ENCODE data around the gene SNN.

SNN gene

GRCh38 chr16:11687601-11688519 is 19.6 kb downstream of the SNN start:
- H3K27me3 ChIP-seq (ENCODE audit: control insufficient read depth, low read length) = no peaks in the 10 kb centered on the region
- no peaks in the 10 kb centered on the region for H3K9me2 ChIP-seq (replicated peaks; ENCODE audit: control insufficient read depth, low read length)
- H3K4me1 ChIP-seq (ENCODE audit: control insufficient read depth, low read length) = peaks cover 97% of the 10 kb centered on the region
- no peaks in the 10 kb centered on the region for H4K20me1 ChIP-seq (ENCODE audit: control insufficient read depth, insufficient read depth, low read depth, low read length)
- H3K4me3 ChIP-seq (ENCODE audit: low read length) = peak overlapping the region; percentile 68
- H3F3A ChIP-seq (ENCODE audit: control insufficient read depth, insufficient read depth) = peaks cover 53% of the 10 kb centered on the region
- H3K79me2 ChIP-seq (ENCODE audit: control insufficient read depth, low read length) = peaks cover 52% of the 10 kb centered on the region
- no peaks in the 10 kb centered on the region for H3K9me3 ChIP-seq (ENCODE audit: control insufficient read depth, insufficient read depth, low read length)
- peaks cover 85% of the 10 kb centered on the region for H3K36me3 ChIP-seq (ENCODE audit: control insufficient read depth, low read length)
- TF ChIP-seq CTCF (IDR thresholded peaks at IDR 0.05; ENCODE audit: low read depth, low read length, poor library complexity, severe bottlenecking) (no peak), EZH2phosphoT487 (IDR thresholded peaks at IDR 0.05; ENCODE audit: borderline replicate concordance, low read length) (no peak)
- H3K27ac ChIP-seq (ENCODE audit: low read depth, low read length) = peak overlapping the region; percentile 91
- peak overlapping the region; percentile 83 for H3K4me2 ChIP-seq (ENCODE audit: low read length)

- Histone ChIP-seq H3K27me3 (ENCODE audit: control insufficient read depth, low read length) (no peaks in the 10 kb centered on the region), H3K4me1 (ENCODE audit: control insufficient read depth, low read length) (peaks cover 91% of the 10 kb centered on the region), H3F3A (ENCODE audit: control insufficient read depth, insufficient read depth) (peaks cover 46% of the 10 kb centered on the region), H3K79me2 (ENCODE audit: control insufficient read depth, low read length) (peaks cover 55% of the 10 kb centered on the region), H3K9me3 (ENCODE audit: control insufficient read depth, insufficient read depth, low read length) (no peaks in the 10 kb centered on the region), H3K27ac (ENCODE audit: low read depth, low read length) (peak overlapping the region; percentile 91), H3K36me3 (ENCODE audit: control insufficient read depth, low read length) (peaks cover 83% of the 10 kb centered on the region), H3K9me2 (replicated peaks; ENCODE audit: control insufficient read depth, low read length) (no peaks in the 10 kb centered on the region), H3K4me3 (ENCODE audit: low read length) (peak overlapping the region; percentile 68), H4K20me1 (ENCODE audit: control insufficient read depth, insufficient read depth, low read depth, low read length) (no peaks in the 10 kb centered on the region), H3K4me2 (ENCODE audit: low read length) (peak overlapping the region; percentile 83)
- TF ChIP-seq CTCF (IDR thresholded peaks at IDR 0.05; ENCODE audit: low read depth, low read length, poor library complexity, severe bottlenecking) (no peak), EZH2phosphoT487 (IDR thresholded peaks at IDR 0.05; ENCODE audit: borderline replicate concordance, low read length) (no peak)
Observed at GRCh38 chr16:11688520-11688886, 20.2 kb downstream of the SNN start.

GRCh38 chr16:11689031-11689840 is 21.0 kb downstream of the SNN start:
- Histone ChIP-seq H3K79me2 (ENCODE audit: control insufficient read depth, low read length) (peaks cover 51% of the 10 kb centered on the region), H3K4me2 (ENCODE audit: low read length) (peak overlapping the region; percentile 83), H3K9me3 (ENCODE audit: control insufficient read depth, insufficient read depth, low read length) (no peaks in the 10 kb centered on the region), H3K27me3 (ENCODE audit: control insufficient read depth, low read length) (no peaks in the 10 kb centered on the region), H3K36me3 (ENCODE audit: control insufficient read depth, low read length) (peaks cover 75% of the 10 kb centered on the region), H4K20me1 (ENCODE audit: control insufficient read depth, insufficient read depth, low read depth, low read length) (no peaks in the 10 kb centered on the region), H3K27ac (ENCODE audit: low read depth, low read length) (peak overlapping the region; percentile 91), H3F3A (ENCODE audit: control insufficient read depth, insufficient read depth) (peaks cover 43% of the 10 kb centered on the region), H3K9me2 (replicated peaks; ENCODE audit: control insufficient read depth, low read length) (no peaks in the 10 kb centered on the region), H3K4me3 (ENCODE audit: low read length) (peak overlapping the region; percentile 68), H3K4me1 (ENCODE audit: control insufficient read depth, low read length) (peaks cover 83% of the 10 kb centered on the region)
- TF ChIP-seq EZH2phosphoT487 (IDR thresholded peaks at IDR 0.05; ENCODE audit: borderline replicate concordance, low read length) = no peak
- TF ChIP-seq CTCF (IDR thresholded peaks at IDR 0.05; ENCODE audit: low read depth, low read length, poor library complexity, severe bottlenecking) = no peak

All from DOHH2 (cell line).